ENCODE measurements around the gene ZNF436.

ZNF436 gene

GRCh38 chr1:23401313-23401712, 31.7 kb upstream of the ZNF436 start:
- peaks cover 98% of the 10 kb centered on the region for H3K27me3 ChIP-seq (ENCODE audit: control insufficient read depth, insufficient read depth, low read length)
- no peaks in the 10 kb centered on the region for H3K36me3 ChIP-seq (ENCODE audit: control insufficient read depth, insufficient read depth, low read length)
- no peaks in the 10 kb centered on the region for H3K9me3 ChIP-seq (ENCODE audit: control insufficient read depth, insufficient read depth, low read length)
- H3K9ac ChIP-seq (ENCODE audit: low read depth, low read length) = no peak overlapping the region
- H3K4me3 ChIP-seq (ENCODE audit: low read depth, low read length) = no peak overlapping the region
- H3K4me1 ChIP-seq (ENCODE audit: control insufficient read depth, insufficient read depth, low read length) = peaks cover 7% of the 10 kb centered on the region

- Histone ChIP-seq H3K4me1 (ENCODE audit: control insufficient read depth, insufficient read depth, low read length) (peaks cover 7% of the 10 kb centered on the region), H3K9me3 (ENCODE audit: control insufficient read depth, insufficient read depth, low read length) (no peaks in the 10 kb centered on the region), H3K36me3 (ENCODE audit: control insufficient read depth, insufficient read depth, low read length) (no peaks in the 10 kb centered on the region), H3K4me3 (ENCODE audit: low read depth, low read length) (no peak overlapping the region), H3K9ac (ENCODE audit: low read depth, low read length) (no peak overlapping the region), H3K27me3 (ENCODE audit: control insufficient read depth, insufficient read depth, low read length) (peaks cover 97% of the 10 kb centered on the region)
Observed at GRCh38 chr1:23400324-23401114, 30.9 kb upstream of the ZNF436 start.

DNA sequence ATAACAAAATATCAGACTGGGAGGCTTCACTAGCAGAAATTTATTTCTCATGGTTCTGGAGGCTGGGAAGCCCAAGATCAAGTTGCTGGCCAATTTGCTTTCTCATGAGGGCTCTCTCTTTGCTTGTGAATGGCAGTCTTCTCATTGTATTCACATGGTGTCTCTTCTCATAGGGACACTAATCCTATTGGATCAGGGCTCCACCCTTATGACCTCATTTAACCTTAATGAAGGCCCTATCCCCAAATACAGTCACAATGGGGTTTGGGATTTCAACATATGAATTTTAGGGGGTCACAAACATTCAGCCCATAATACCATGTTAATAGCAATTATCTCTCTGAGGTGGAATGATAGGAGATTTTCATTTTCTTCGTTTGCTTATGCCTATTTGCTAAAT, 29.6 kb upstream of the ZNF436 start:
- Histone ChIP-seq H3K9me3 (ENCODE audit: control insufficient read depth, insufficient read depth, low read length) (no peaks in the 10 kb centered on the region), H3K27me3 (ENCODE audit: control insufficient read depth, insufficient read depth, low read length) (peaks cover 94% of the 10 kb centered on the region)

GRCh38 chr1:23397908-23398307, 28.3 kb upstream of the ZNF436 start:
- H3K36me3 ChIP-seq (ENCODE audit: control insufficient read depth, insufficient read depth, low read length) = no peaks in the 10 kb centered on the region
- H3K27me3 ChIP-seq (ENCODE audit: control insufficient read depth, insufficient read depth, low read length) = peaks cover 95% of the 10 kb centered on the region
- no peaks in the 10 kb centered on the region for H3K9me3 ChIP-seq (ENCODE audit: control insufficient read depth, insufficient read depth, low read length)
- no peak overlapping the region for H3K4me3 ChIP-seq (ENCODE audit: low read depth, low read length)
- peaks cover 8% of the 10 kb centered on the region for H3K4me1 ChIP-seq (ENCODE audit: control insufficient read depth, insufficient read depth, low read length)
- no peak overlapping the region for H3K9ac ChIP-seq (ENCODE audit: low read depth, low read length)

More for the DNA sequence above, 29.6 kb upstream of the ZNF436 start:
- Histone ChIP-seq H3K4me1 (ENCODE audit: control insufficient read depth, insufficient read depth, low read length) (peaks cover 15% of the 10 kb centered on the region), H3K9ac (ENCODE audit: low read depth, low read length) (no peak overlapping the region), H3K36me3 (ENCODE audit: control insufficient read depth, insufficient read depth, low read length) (no peaks in the 10 kb centered on the region), H3K4me3 (ENCODE audit: low read depth, low read length) (no peak overlapping the region)

GRCh38 chr1:23396380-23396779, 26.7 kb upstream of the ZNF436 start:
- Histone ChIP-seq H3K27me3 (ENCODE audit: control insufficient read depth, insufficient read depth, low read length) (peaks cover 94% of the 10 kb centered on the region), H3K36me3 (ENCODE audit: control insufficient read depth, insufficient read depth, low read length) (no peaks in the 10 kb centered on the region), H3K9me3 (ENCODE audit: control insufficient read depth, insufficient read depth, low read length) (no peaks in the 10 kb centered on the region), H3K4me1 (ENCODE audit: control insufficient read depth, insufficient read depth, low read length) (peaks cover 8% of the 10 kb centered on the region), H3K9ac (ENCODE audit: low read depth, low read length) (no peak overlapping the region), H3K4me3 (ENCODE audit: low read depth, low read length) (no peak overlapping the region)

- no peak overlapping the region for H3K4me3 ChIP-seq (ENCODE audit: low read depth, low read length)
- peaks cover 8% of the 10 kb centered on the region for H3K4me1 ChIP-seq (ENCODE audit: control insufficient read depth, insufficient read depth, low read length)
- H3K9me3 ChIP-seq (ENCODE audit: control insufficient read depth, insufficient read depth, low read length) = no peaks in the 10 kb centered on the region
- H3K36me3 ChIP-seq (ENCODE audit: control insufficient read depth, insufficient read depth, low read length) = no peaks in the 10 kb centered on the region
- no peak overlapping the region for H3K9ac ChIP-seq (ENCODE audit: low read depth, low read length)
- H3K27me3 ChIP-seq (ENCODE audit: control insufficient read depth, insufficient read depth, low read length) = peaks cover 92% of the 10 kb centered on the region
Observed at GRCh38 chr1:23395849-23396248, 26.2 kb upstream of the ZNF436 start.

DNA sequence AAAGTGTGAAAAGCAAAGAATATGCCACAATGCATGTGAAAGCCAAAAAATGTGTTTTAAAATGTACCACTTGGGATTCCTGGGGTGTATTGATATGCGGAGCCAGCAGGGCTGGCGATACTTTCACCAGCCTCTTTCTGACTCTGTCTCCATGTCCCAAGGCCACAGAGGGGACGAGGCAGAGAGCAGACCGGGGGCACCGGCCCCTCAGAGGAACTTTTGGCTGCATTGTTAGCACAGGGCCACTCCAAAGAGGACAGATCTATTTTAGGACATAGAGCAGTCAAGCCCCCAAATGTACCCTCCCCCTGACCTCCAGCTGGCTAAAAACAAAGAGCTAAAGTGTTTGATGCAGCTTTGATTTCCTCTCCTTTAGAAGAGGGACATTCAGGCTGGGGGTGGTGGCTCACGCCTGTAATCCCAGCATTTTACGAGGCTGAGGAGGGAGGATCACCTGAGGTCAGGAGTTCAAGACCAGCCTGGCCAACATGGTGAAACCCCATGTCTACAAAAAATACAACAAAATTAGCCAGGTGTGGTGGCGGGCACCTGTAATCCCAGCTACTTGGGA, 25.6 kb upstream of the ZNF436 start:
- Histone ChIP-seq H3K4me1 (ENCODE audit: control insufficient read depth, insufficient read depth, low read length) (peaks cover 8% of the 10 kb centered on the region), H3K27me3 (ENCODE audit: control insufficient read depth, insufficient read depth, low read length) (peaks cover 92% of the 10 kb centered on the region), H3K9ac (ENCODE audit: low read depth, low read length) (no peak overlapping the region), H3K4me3 (ENCODE audit: low read depth, low read length) (no peak overlapping the region), H3K9me3 (ENCODE audit: control insufficient read depth, insufficient read depth, low read length) (no peaks in the 10 kb centered on the region), H3K36me3 (ENCODE audit: control insufficient read depth, insufficient read depth, low read length) (no peaks in the 10 kb centered on the region)

- peaks cover 8% of the 10 kb centered on the region for H3K4me1 ChIP-seq (ENCODE audit: control insufficient read depth, insufficient read depth, low read length)
- H3K9me3 ChIP-seq (ENCODE audit: control insufficient read depth, insufficient read depth, low read length) = no peaks in the 10 kb centered on the region
- H3K9ac ChIP-seq (ENCODE audit: low read depth, low read length) = no peak overlapping the region
- H3K4me3 ChIP-seq (ENCODE audit: low read depth, low read length) = peak overlapping the region; percentile 5
- H3K36me3 ChIP-seq (ENCODE audit: control insufficient read depth, insufficient read depth, low read length) = no peaks in the 10 kb centered on the region
- peaks cover 92% of the 10 kb centered on the region for H3K27me3 ChIP-seq (ENCODE audit: control insufficient read depth, insufficient read depth, low read length)
Observed at GRCh38 chr1:23394684-23395083, 25.0 kb upstream of the ZNF436 start.

DNA sequence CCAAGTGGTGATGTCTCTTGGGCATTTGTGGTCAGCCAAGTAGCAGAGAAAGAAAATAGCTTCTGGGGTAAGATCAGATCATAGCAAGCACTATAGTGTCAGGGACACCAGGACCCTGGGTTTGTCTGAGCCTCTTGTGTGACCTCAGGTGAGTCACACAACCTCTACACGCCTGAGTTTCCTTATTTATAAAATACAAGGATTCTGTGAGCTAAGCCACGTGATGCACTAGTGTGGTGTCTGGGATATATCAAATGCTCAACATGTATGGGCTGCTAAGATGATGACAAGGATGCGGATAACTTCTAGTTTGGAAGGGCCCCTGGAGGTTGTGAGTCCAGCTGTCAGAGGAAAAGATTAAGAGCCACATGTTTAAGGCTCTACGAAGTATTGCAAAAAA, 24.5 kb upstream of the ZNF436 start:
- Histone ChIP-seq H3K36me3 (ENCODE audit: control insufficient read depth, insufficient read depth, low read length) (no peaks in the 10 kb centered on the region), H3K9ac (ENCODE audit: low read depth, low read length) (no peak overlapping the region), H3K4me1 (ENCODE audit: control insufficient read depth, insufficient read depth, low read length) (peaks cover 8% of the 10 kb centered on the region), H3K4me3 (ENCODE audit: low read depth, low read length) (no peak overlapping the region), H3K27me3 (ENCODE audit: control insufficient read depth, insufficient read depth, low read length) (peaks cover 91% of the 10 kb centered on the region), H3K9me3 (ENCODE audit: control insufficient read depth, insufficient read depth, low read length) (no peaks in the 10 kb centered on the region)

DNA sequence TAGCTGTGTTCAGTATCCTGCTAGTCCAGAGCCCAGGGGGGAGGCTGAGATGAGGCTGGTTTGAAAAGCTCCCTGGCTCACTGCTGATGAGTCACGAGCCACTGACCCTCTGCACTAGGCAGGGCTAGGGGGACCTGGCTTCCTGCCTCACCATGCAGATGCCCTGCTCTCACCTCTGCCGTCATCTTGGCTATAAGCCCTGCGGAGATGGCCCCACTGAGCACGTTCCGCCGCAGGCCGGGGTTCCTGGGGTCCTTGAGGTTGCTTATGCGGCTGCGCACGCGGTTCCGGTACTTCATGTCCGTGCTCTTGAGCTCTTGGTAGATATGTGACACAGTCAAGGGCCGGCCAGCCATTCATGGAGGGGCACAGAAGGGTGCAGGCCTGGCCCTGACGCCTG, 24.1 kb upstream of the ZNF436 start:
- Histone ChIP-seq H3K9ac (ENCODE audit: low read depth, low read length) (no peak overlapping the region), H3K4me3 (ENCODE audit: low read depth, low read length) (no peak overlapping the region), H3K4me1 (ENCODE audit: control insufficient read depth, insufficient read depth, low read length) (peaks cover 8% of the 10 kb centered on the region), H3K36me3 (ENCODE audit: control insufficient read depth, insufficient read depth, low read length) (no peaks in the 10 kb centered on the region), H3K27me3 (ENCODE audit: control insufficient read depth, insufficient read depth, low read length) (peaks cover 92% of the 10 kb centered on the region), H3K9me3 (ENCODE audit: control insufficient read depth, insufficient read depth, low read length) (no peaks in the 10 kb centered on the region)

DNA sequence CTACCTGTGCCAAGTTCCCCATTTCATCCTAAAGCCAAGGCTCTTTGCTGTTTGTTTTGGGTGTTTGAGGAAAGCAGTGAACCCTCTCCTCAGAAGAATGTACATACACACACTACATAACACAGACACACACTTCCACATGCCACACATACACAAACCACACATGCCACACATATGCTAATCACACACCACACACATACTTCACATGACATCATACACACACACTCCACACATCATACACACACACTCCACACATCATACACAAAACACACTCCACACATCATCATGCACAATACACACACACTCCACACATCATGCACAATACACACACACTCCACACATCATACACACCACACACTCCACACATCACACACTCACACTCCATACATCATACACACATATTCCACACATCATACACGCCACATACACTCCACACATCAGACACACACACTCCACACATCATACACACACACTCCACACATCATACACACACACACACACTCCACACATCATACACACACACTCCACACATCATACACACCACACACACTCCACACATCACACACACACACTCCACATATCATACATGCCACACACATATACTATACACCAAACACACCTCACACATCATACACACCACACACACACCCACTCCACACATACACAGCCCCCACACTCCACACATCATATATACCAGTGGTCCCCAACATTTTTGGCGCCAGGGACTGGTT, 22.7 kb upstream of the ZNF436 start:
- Histone ChIP-seq H3K4me3 (ENCODE audit: low read depth, low read length) (no peak overlapping the region), H3K9me3 (ENCODE audit: control insufficient read depth, insufficient read depth, low read length) (no peaks in the 10 kb centered on the region), H3K4me1 (ENCODE audit: control insufficient read depth, insufficient read depth, low read length) (peaks cover 8% of the 10 kb centered on the region), H3K36me3 (ENCODE audit: control insufficient read depth, insufficient read depth, low read length) (no peaks in the 10 kb centered on the region), H3K27me3 (ENCODE audit: control insufficient read depth, insufficient read depth, low read length) (peaks cover 90% of the 10 kb centered on the region), H3K9ac (ENCODE audit: low read depth, low read length) (no peak overlapping the region)
